ENCODE data around the gene EMD.
"Not testable (repeated sequence)": the region's sequence is repeated elsewhere in the genome, so short reads cannot be mapped to it uniquely, and the experiment has no call there.

The EMD gene

GRCh38 chrX:154388094-154388493 is 9.0 kb downstream of the EMD start:
- H3K9ac ChIP-seq (ENCODE audit: low read length); H3K9me3 ChIP-seq (ENCODE audit: insufficient read depth, low read depth, low read length); H3K79me1 ChIP-seq (ENCODE audit: low read length); H2BK12ac ChIP-seq (ENCODE audit: low read length); H3K4me2 ChIP-seq (ENCODE audit: low read length); H3K27ac ChIP-seq (ENCODE audit: low read depth, low read length); H3K4me1 ChIP-seq (ENCODE audit: control insufficient read depth in 1 of 2, insufficient read depth in 2 of 2, low read length in 2 of 2); H3K27me3 ChIP-seq (ENCODE audit: insufficient read depth, low read length); H3K23ac ChIP-seq (ENCODE audit: low read length); H4K91ac ChIP-seq (ENCODE audit: low read depth, low read length); DNase-seq; H3K36me3 ChIP-seq (ENCODE audit: control insufficient read depth in 1 of 2, insufficient read depth in 2 of 2, low read length in 2 of 2); H3K14ac ChIP-seq (ENCODE audit: low read length); H2AK5ac ChIP-seq (ENCODE audit: low read length); H3K4me3 ChIP-seq (ENCODE audit: low read depth, low read length); H2AFZ ChIP-seq (ENCODE audit: insufficient read depth, low read length, poor library complexity); H2BK5ac ChIP-seq (ENCODE audit: low read depth, low read length, poor library complexity); H4K12ac ChIP-seq (ENCODE audit: low read depth, low read length); H3K4ac ChIP-seq (ENCODE audit: low read depth, low read length); H3K18ac ChIP-seq (ENCODE audit: low read length); H4K8ac ChIP-seq (ENCODE audit: low read depth, low read length); H3K79me2 ChIP-seq (ENCODE audit: control insufficient read depth, insufficient read depth, low read length, poor library complexity); H2BK120ac ChIP-seq (ENCODE audit: insufficient read depth, low read length, poor library complexity): not testable (repeated sequence)
- no CpG with 5 or more reads among the region's 20 CpGs for WGBS (ENCODE audit: extremely low coverage, insufficient coverage, insufficient read length)

GRCh38 chrX:154388649-154389048 is 9.6 kb downstream of the EMD start:
- H3K4me3 ChIP-seq (ENCODE audit: low read depth, low read length); H3K9ac ChIP-seq (ENCODE audit: low read length); H2BK120ac ChIP-seq (ENCODE audit: insufficient read depth, low read length, poor library complexity); DNase-seq; H3K27ac ChIP-seq (ENCODE audit: low read depth, low read length); H3K9me3 ChIP-seq (ENCODE audit: insufficient read depth, low read depth, low read length); H3K4me1 ChIP-seq (ENCODE audit: control insufficient read depth in 1 of 2, insufficient read depth in 2 of 2, low read length in 2 of 2); H2BK12ac ChIP-seq (ENCODE audit: low read length); H3K36me3 ChIP-seq (ENCODE audit: control insufficient read depth in 1 of 2, insufficient read depth in 2 of 2, low read length in 2 of 2); H3K4ac ChIP-seq (ENCODE audit: low read depth, low read length); H3K23ac ChIP-seq (ENCODE audit: low read length); H2AFZ ChIP-seq (ENCODE audit: insufficient read depth, low read length, poor library complexity); H4K12ac ChIP-seq (ENCODE audit: low read depth, low read length); H4K8ac ChIP-seq (ENCODE audit: low read depth, low read length); H3K14ac ChIP-seq (ENCODE audit: low read length); H2BK5ac ChIP-seq (ENCODE audit: low read depth, low read length, poor library complexity); H3K79me1 ChIP-seq (ENCODE audit: low read length); H2AK5ac ChIP-seq (ENCODE audit: low read length); H3K18ac ChIP-seq (ENCODE audit: low read length); H3K27me3 ChIP-seq (ENCODE audit: insufficient read depth, low read length); H3K4me2 ChIP-seq (ENCODE audit: low read length); H4K91ac ChIP-seq (ENCODE audit: low read depth, low read length); H3K79me2 ChIP-seq (ENCODE audit: control insufficient read depth, insufficient read depth, low read length, poor library complexity): not testable (repeated sequence)
- WGBS (ENCODE audit: extremely low coverage, insufficient coverage, insufficient read length): no CpG with 5 or more reads among the region's 16 CpGs

- not testable (repeated sequence) for H4K8ac ChIP-seq (ENCODE audit: low read depth, low read length); H3K79me1 ChIP-seq (ENCODE audit: low read length); H3K4ac ChIP-seq (ENCODE audit: low read depth, low read length); H3K9ac ChIP-seq (ENCODE audit: low read length); H3K4me3 ChIP-seq (ENCODE audit: low read depth, low read length); H3K27me3 ChIP-seq (ENCODE audit: insufficient read depth, low read length); H2AK5ac ChIP-seq (ENCODE audit: low read length); H2BK5ac ChIP-seq (ENCODE audit: low read depth, low read length, poor library complexity); H3K36me3 ChIP-seq (ENCODE audit: control insufficient read depth in 1 of 2, insufficient read depth in 2 of 2, low read length in 2 of 2); H3K4me2 ChIP-seq (ENCODE audit: low read length); DNase-seq; H3K23ac ChIP-seq (ENCODE audit: low read length); H3K18ac ChIP-seq (ENCODE audit: low read length); H2BK12ac ChIP-seq (ENCODE audit: low read length); H2BK120ac ChIP-seq (ENCODE audit: insufficient read depth, low read length, poor library complexity); H3K4me1 ChIP-seq (ENCODE audit: control insufficient read depth in 1 of 2, insufficient read depth in 2 of 2, low read length in 2 of 2); H2AFZ ChIP-seq (ENCODE audit: insufficient read depth, low read length, poor library complexity); H3K14ac ChIP-seq (ENCODE audit: low read length); H3K79me2 ChIP-seq (ENCODE audit: control insufficient read depth, insufficient read depth, low read length, poor library complexity); H3K9me3 ChIP-seq (ENCODE audit: insufficient read depth, low read depth, low read length); H4K12ac ChIP-seq (ENCODE audit: low read depth, low read length); H4K91ac ChIP-seq (ENCODE audit: low read depth, low read length); H3K27ac ChIP-seq (ENCODE audit: low read depth, low read length)
- WGBS (ENCODE audit: extremely low coverage, insufficient coverage, insufficient read length): no CpG with 5 or more reads among the region's 121 CpGs
Observed at GRCh38 chrX:154389812-154390747, 11.0 kb downstream of the EMD start.

GRCh38 chrX:154396363-154396762 is 17.3 kb downstream of the EMD start:
- not testable (repeated sequence) for H3K4me3 ChIP-seq (ENCODE audit: low read depth, low read length); H3K14ac ChIP-seq (ENCODE audit: low read length); H4K8ac ChIP-seq (ENCODE audit: low read depth, low read length); H3K9ac ChIP-seq (ENCODE audit: low read length); H2BK5ac ChIP-seq (ENCODE audit: low read depth, low read length, poor library complexity); H4K91ac ChIP-seq (ENCODE audit: low read depth, low read length); H2AK5ac ChIP-seq (ENCODE audit: low read length); H3K4me1 ChIP-seq (ENCODE audit: control insufficient read depth in 1 of 2, insufficient read depth in 2 of 2, low read length in 2 of 2); H3K27ac ChIP-seq (ENCODE audit: low read depth, low read length); H3K27me3 ChIP-seq (ENCODE audit: insufficient read depth, low read length); H3K18ac ChIP-seq (ENCODE audit: low read length); H3K9me3 ChIP-seq (ENCODE audit: insufficient read depth, low read depth, low read length); H4K12ac ChIP-seq (ENCODE audit: low read depth, low read length); DNase-seq; H2BK12ac ChIP-seq (ENCODE audit: low read length); H2BK120ac ChIP-seq (ENCODE audit: insufficient read depth, low read length, poor library complexity); H3K4me2 ChIP-seq (ENCODE audit: low read length); H3K79me2 ChIP-seq (ENCODE audit: control insufficient read depth, insufficient read depth, low read length, poor library complexity); H3K4ac ChIP-seq (ENCODE audit: low read depth, low read length); H2AFZ ChIP-seq (ENCODE audit: insufficient read depth, low read length, poor library complexity); H3K23ac ChIP-seq (ENCODE audit: low read length)
- Histone ChIP-seq H3K79me1 (ENCODE audit: low read length) (peaks cover 15% of the 10 kb centered on the region), H3K36me3 (ENCODE audit: control insufficient read depth in 1 of 2, insufficient read depth in 2 of 2, low read length in 2 of 2) (peaks cover 24% of the 10 kb centered on the region in 2 experiments)
- no CpG with 5 or more reads among the region's 17 CpGs for WGBS (ENCODE audit: extremely low coverage, insufficient coverage, insufficient read length)

Data from trophoblast cell (in vitro differentiated cells and primary cell).